Choroid plexus epithelial cell (primary cell): ENCODE data around the gene CPO.

Experiments
- DNase-seq: peaks from one replicate; pipeline ENCODE4 v3.0.0-alpha.2; 2010; ENCODE audit warnings: low read depth
- H3K4me3 ChIP-seq: 2 replicates; pipeline ENCODE4 v1.5.1; 2011; ENCODE audit warnings: low read depth, mild to moderate bottlenecking, control low read depth, low read length, moderate library complexity
- TF ChIP-seq, protein P1 (sequence below): conservative IDR thresholded peaks from 2 replicates; pipeline ENCODE4 v1.5.1; 2011; ENCODE audit warnings: low read depth, mild to moderate bottlenecking, control low read depth, inconsistent platforms, low read length, moderate library complexity

The CPO gene, protein sequence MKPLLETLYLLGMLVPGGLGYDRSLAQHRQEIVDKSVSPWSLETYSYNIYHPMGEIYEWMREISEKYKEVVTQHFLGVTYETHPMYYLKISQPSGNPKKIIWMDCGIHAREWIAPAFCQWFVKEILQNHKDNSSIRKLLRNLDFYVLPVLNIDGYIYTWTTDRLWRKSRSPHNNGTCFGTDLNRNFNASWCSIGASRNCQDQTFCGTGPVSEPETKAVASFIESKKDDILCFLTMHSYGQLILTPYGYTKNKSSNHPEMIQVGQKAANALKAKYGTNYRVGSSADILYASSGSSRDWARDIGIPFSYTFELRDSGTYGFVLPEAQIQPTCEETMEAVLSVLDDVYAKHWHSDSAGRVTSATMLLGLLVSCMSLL

DNA sequence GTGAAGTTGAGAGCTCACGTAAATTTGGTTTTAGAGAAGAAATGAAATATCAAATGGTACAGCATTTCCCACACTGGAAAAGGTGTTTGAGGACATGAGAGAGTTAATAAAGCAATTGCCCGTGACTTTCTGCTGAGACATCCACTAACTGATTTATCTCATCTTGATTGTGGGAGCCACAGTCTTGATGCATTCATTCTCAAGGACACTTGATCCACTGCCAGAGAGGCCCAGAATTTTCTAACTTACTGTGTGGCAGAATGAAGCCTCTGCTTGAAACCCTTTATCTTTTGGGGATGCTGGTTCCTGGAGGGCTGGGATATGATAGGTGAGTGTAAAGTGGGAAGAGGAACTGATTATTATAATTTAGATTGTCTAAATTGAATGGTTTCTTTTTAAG is at the start of gene CPO:
CPO (plus strand) TSS at position 179 of the 400 bp plus-strand sequence; CDS start at position 261, 82 bp downstream.
- TF ChIP-seq, protein P1, sequence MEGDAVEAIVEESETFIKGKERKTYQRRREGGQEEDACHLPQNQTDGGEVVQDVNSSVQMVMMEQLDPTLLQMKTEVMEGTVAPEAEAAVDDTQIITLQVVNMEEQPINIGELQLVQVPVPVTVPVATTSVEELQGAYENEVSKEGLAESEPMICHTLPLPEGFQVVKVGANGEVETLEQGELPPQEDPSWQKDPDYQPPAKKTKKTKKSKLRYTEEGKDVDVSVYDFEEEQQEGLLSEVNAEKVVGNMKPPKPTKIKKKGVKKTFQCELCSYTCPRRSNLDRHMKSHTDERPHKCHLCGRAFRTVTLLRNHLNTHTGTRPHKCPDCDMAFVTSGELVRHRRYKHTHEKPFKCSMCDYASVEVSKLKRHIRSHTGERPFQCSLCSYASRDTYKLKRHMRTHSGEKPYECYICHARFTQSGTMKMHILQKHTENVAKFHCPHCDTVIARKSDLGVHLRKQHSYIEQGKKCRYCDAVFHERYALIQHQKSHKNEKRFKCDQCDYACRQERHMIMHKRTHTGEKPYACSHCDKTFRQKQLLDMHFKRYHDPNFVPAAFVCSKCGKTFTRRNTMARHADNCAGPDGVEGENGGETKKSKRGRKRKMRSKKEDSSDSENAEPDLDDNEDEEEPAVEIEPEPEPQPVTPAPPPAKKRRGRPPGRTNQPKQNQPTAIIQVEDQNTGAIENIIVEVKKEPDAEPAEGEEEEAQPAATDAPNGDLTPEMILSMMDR: no peak
- no peak within 1 kb of the TSS for H3K4me3 ChIP-seq
- DNase-seq: no peak

DNA sequence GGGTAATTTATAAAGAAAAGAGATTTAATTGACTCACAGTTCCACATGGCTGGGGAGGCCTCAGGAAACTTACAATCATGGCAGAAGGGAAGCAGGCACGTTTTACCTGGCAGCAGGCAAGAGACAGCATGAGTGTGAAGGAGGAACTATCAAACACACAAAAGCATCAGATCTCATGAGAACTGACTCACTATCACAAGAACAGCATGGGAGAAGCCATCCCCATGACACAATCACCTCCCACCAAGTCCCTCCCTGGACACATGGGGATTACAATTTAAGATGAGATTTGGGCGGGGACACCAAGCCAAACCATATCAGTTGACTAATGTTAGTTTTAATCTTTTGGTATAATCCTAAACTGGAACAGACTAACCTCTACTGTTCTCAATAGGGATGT is 49.1 kb upstream of the CPO start:
- TF ChIP-seq, protein P1: no peak
- H3K4me3 ChIP-seq: no peak overlapping the region
- no peak for DNase-seq

DNA sequence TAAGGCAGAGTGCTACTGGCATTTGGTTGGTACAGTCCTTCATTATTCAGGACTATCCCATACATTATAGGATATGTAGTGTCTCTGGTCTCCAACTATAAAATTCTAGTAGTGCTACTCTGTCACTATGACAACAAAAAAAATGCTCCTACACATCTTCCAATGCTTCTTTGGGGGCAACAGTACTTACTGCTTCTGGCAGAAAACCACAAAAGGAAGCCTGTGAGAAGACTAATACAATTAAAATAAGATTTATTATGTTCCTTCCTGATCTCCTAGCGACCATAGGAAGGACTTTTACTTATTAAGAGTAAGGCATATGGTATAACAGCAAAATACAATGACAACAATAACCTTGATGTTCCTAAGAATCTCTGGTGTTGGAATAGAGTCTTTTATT is 48.4 kb upstream of the CPO start:
- no peak for DNase-seq
- TF ChIP-seq, protein P1: no peak
- H3K4me3 ChIP-seq: no peak overlapping the region

DNA sequence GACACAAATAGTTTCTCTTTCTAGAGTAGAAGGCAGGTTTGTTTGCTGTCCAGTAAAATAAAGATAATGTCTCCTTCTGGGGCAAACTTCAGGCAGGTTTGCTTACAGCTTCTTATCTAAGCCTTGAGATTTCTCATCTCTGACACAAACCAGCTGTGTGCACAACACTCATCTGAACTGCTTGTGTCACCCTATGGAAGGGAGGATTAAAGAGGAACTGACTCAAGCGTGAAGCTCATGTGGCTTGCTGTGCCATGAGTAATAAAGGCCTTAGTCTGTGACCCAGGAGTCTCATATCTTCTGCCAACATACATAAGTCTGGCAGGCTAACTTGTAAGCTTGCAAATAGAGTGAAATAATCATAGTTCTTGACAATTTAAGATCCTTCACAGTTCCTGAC is 24.2 kb upstream of the CPO start:
- peak; percentile 93 for DNase-seq
- no peak overlapping the region for H3K4me3 ChIP-seq
- TF ChIP-seq, protein P1: no peak

DNA sequence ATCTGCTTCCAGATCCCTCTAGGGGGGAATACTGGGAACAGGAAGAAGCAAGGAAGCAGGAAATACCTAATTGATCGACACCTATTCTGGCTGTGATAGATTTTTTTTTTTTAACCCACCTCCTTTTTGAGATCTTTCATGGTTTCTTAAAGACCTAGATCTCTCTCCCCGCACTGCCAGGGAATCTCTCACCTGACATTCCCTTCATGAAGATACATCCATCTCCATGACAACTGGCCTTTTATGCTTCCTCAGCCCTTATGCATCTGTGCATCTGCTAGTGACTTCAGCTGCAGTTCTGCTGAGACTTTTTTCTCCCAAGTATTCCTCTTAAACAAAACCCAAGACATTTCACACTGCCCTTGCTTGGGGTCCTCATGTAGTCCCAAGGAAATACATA is 21.1 kb upstream of the CPO start:
- DNase-seq: no peak

DNA sequence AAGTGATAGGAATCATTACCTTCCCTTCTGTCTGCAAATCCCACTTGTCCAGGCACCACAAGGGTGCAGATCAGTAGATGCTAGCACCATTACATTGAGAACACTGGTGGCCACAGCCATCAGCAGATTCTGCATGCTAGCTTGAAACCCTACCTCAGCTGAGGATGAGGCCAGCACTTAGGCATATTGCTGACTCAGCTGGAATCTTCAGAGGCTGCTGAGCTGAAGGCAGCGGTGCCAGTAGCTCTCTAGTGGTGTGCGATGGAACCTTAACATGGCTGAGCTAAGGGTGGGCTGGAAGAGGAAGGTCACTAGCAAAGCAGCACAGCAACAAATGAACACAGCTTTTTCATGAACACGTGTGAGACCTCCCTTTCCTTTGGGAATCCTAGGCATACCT is 19.0 kb upstream of the CPO start:
- no peak overlapping the region for H3K4me3 ChIP-seq
- DNase-seq: peak; percentile 13
- TF ChIP-seq, protein P1: no peak

More for the DNA sequence above, 21.1 kb upstream of the CPO start:
- TF ChIP-seq, protein P1: no peak
- H3K4me3 ChIP-seq: no peak overlapping the region

DNA sequence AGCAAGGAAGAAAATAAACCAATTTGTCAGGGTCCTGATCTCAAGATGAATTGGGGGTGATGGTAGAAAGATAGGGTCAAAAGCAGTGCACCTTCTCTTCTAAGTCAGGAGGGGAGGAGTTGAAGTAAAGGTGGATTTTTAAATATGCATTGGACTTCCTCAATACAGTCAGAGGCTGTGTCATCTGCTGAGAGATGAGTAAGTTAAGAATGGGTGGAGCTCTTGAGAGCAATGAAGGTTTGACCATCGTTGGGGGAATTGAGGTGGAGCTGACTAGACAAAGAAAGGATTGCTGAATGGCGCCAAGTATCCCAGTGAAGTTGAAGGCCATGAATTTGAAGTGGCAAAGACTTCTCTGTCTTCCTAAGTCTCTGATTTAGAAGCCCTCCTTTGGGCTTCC is 18.4 kb upstream of the CPO start:
- DNase-seq: no peak
- no peak overlapping the region for H3K4me3 ChIP-seq
- TF ChIP-seq, protein P1: no peak
